ENCODE results near the gene SPAG7. TPM values are rescaled to one million over a fixed set of nuclear protein-coding genes. Genes with fewer than 3 reads are reported as not detected.

SPAG7 gene
- total RNA-seq, 1 experiment from 2014 or later: 23.1 TPM

GRCh38 chr17:4969551-4970173, 2.0 kb upstream of the SPAG7 start:
- Histone ChIP-seq H3K4me3 (ENCODE audit: low read depth, low read length) (peak overlapping the region; percentile 62), H3K27me3 (replicated peaks; ENCODE audit: control insufficient read depth, insufficient read depth, low read length) (no peaks in the 10 kb centered on the region), H3K4me1 (peaks cover 4% of the 10 kb centered on the region; the same call in 1 of the 2 replicates), H3K36me3 (ENCODE audit: control insufficient read depth, insufficient read depth, low read length) (no peaks in the 10 kb centered on the region), H3K9me3 (no peaks in the 10 kb centered on the region)
- DNase-seq: peak in 1 of 2 experiments; percentile 12
- Mint-ChIP-seq H3K9me3 (ENCODE audit: unreplicated experiment) (no peaks in the 10 kb centered on the region), H3K36me3 (ENCODE audit: insufficient read depth, unreplicated experiment) (peaks cover 31% of the 10 kb centered on the region), H3K27ac (ENCODE audit: unreplicated experiment) (no peak overlapping the region), H3K4me3 (ENCODE audit: unreplicated experiment) (no peak overlapping the region), H3K4me1 (ENCODE audit: low read depth, unreplicated experiment) (no peaks in the 10 kb centered on the region), H3K27me3 (ENCODE audit: insufficient read depth, unreplicated experiment) (no peaks in the 10 kb centered on the region)
- CTCF ChIA-PET: no interaction called here
- TF ChIP-seq CTCF (IDR thresholded peaks at IDR 0.05; ENCODE audit: insufficient read depth in 1 of 2, low read depth in 1 of 2, low read length in 1 of 2, severe bottlenecking in 1 of 2, unreplicated experiment in 1 of 2): no peak
- POLR2A ChIA-PET: interaction anchor here (1.7 kb wide), 1 partner anchor 30 kb away, joined by 4 read pairs; the partner anchor contains the start of genes RNF167 and SLC25A11
- intact Hi-C loops (cut with micrococcal nuclease; ENCODE audit: unreplicated experiment): no loop called here
- no TSS peak for BruUV-seq (replicated peaks)

- BruUV-seq (replicated peaks): no TSS peak
- Mint-ChIP-seq H3K9me3 (ENCODE audit: unreplicated experiment) (no peaks in the 10 kb centered on the region), H3K27me3 (ENCODE audit: insufficient read depth, unreplicated experiment) (no peaks in the 10 kb centered on the region), H3K4me1 (ENCODE audit: low read depth, unreplicated experiment) (no peaks in the 10 kb centered on the region), H3K4me3 (ENCODE audit: unreplicated experiment) (no peak overlapping the region), H3K27ac (ENCODE audit: unreplicated experiment) (no peak overlapping the region), H3K36me3 (ENCODE audit: insufficient read depth, unreplicated experiment) (peaks cover 28% of the 10 kb centered on the region)
- DNase-seq: peak in 1 of 2 experiments; percentile 43
- Histone ChIP-seq H3K27me3 (replicated peaks; ENCODE audit: control insufficient read depth, insufficient read depth, low read length) (no peaks in the 10 kb centered on the region), H3K4me1 (peaks cover 4% of the 10 kb centered on the region; the same call in 1 of the 2 replicates), H3K4me3 (ENCODE audit: low read depth, low read length) (peak overlapping the region; percentile 62), H3K9me3 (no peaks in the 10 kb centered on the region), H3K36me3 (ENCODE audit: control insufficient read depth, insufficient read depth, low read length) (no peaks in the 10 kb centered on the region)
- intact Hi-C loops (cut with micrococcal nuclease; ENCODE audit: unreplicated experiment): no loop called here
- ChIA-PET POLR2A (interaction anchor here (0.9 to 1.7 kb wide), 2 partner anchors 29 kb away, joined by 4 read pairs; partner anchors contain the start of genes KIF1C, RNF167 and SLC25A11), CTCF (no interaction called here)
- no peak for TF ChIP-seq CTCF (IDR thresholded peaks at IDR 0.05; ENCODE audit: insufficient read depth in 1 of 2, low read depth in 1 of 2, low read length in 1 of 2, severe bottlenecking in 1 of 2, unreplicated experiment in 1 of 2)
Measured at GRCh38 chr17:4969047-4969550, 1.5 kb upstream of the SPAG7 start.

- H3K27me3 Mint-ChIP-seq (ENCODE audit: insufficient read depth, unreplicated experiment): no peaks in the 10 kb centered on the region
- no peaks in the 10 kb centered on the region for H3K9me3 ChIP-seq
- peaks cover 4% of the 10 kb centered on the region; the same call in 1 of the 2 replicates for H3K4me1 ChIP-seq
- H3K9me3 Mint-ChIP-seq (ENCODE audit: unreplicated experiment): no peaks in the 10 kb centered on the region
- no peak overlapping the region for H3K4me3 Mint-ChIP-seq (ENCODE audit: unreplicated experiment)
- peak overlapping the region; percentile 62 for H3K4me3 ChIP-seq (ENCODE audit: low read depth, low read length)
- no peaks in the 10 kb centered on the region for H3K4me1 Mint-ChIP-seq (ENCODE audit: low read depth, unreplicated experiment)
- TF ChIP-seq CTCF (IDR thresholded peaks at IDR 0.05; ENCODE audit: insufficient read depth in 1 of 2, low read depth in 1 of 2, low read length in 1 of 2, severe bottlenecking in 1 of 2, unreplicated experiment in 1 of 2): no peak
- CTCF ChIA-PET: no interaction called here
- POLR2A ChIA-PET: interaction anchor here (0.9 to 3.0 kb wide), 3 partner anchors 29 kb away, joined by 4 to 54 read pairs (median 4); partner anchors contain the start of genes KIF1C, RNF167 and SLC25A11
- no peak overlapping the region for H3K27ac Mint-ChIP-seq (ENCODE audit: unreplicated experiment)
- H3K36me3 Mint-ChIP-seq (ENCODE audit: insufficient read depth, unreplicated experiment): peaks cover 28% of the 10 kb centered on the region
- intact Hi-C loops (cut with micrococcal nuclease; ENCODE audit: unreplicated experiment): no loop called here
- peak in 1 of 2 experiments; percentile 22 for DNase-seq
- BruUV-seq (replicated peaks): TSS peak; percentile 27
- no peaks in the 10 kb centered on the region for H3K27me3 ChIP-seq (replicated peaks; ENCODE audit: control insufficient read depth, insufficient read depth, low read length)
- H3K36me3 ChIP-seq (ENCODE audit: control insufficient read depth, insufficient read depth, low read length): no peaks in the 10 kb centered on the region
Measured at GRCh38 chr17:4968486-4969046, 949 bp upstream of the SPAG7 start.

Measured in Caco-2 (cell line).